Measurements from ENCODE around the gene SIN3A. TPM values are rescaled to one million over a fixed set of nuclear protein-coding genes. Genes with fewer than 3 reads are reported as not detected.
A peak's percentile ranks its signal among the peaks of the same experiment; 100 is the strongest.

SIN3A gene
- total RNA-seq, 1 experiment from 2014 or later: 107 TPM

- H3K9me3 ChIP-seq (ENCODE audit: control insufficient read depth, insufficient read depth, low read depth, low read length): no peaks in the 10 kb centered on the region
- ATAC-seq (peak; percentile 29; the same call in 1 of the 2 replicates), DNase-seq (ENCODE audit: low read depth, low spot score) (peak; percentile 36)
- H3K4me3 ChIP-seq (ENCODE audit: low read depth in 2 of 2, low read length in 2 of 2): peak overlapping the region; percentile 95 to 98
- H3K27me3 ChIP-seq (ENCODE audit: control insufficient read depth, insufficient read depth, low read length): no peaks in the 10 kb centered on the region
- intact Hi-C loops (cut with micrococcal nuclease; ENCODE audit: unreplicated experiment): loop anchor here (5.0 kb wide), 1 partner anchor 182 kb away; no protein-coding TSS in a partner anchor
- peak overlapping the region; percentile 91 for H3K27ac ChIP-seq (ENCODE audit: low read length)
- no TSS peak for BruUV-seq (replicated peaks)
- TF ChIP-seq SIN3A (IDR thresholded peaks at IDR 0.05; ENCODE audit: borderline replicate concordance, insufficient read depth, low read depth, low read length): peak; percentile 57; the same call in 1 of the 2 replicates
- peak; percentile 46; the same call in 1 of the 2 replicates for TF ChIP-seq POLR2AphosphoS5 (IDR thresholded peaks at IDR 0.05; ENCODE audit: low read depth, low read length)
- no peak for TF ChIP-seq CTCF (IDR thresholded peaks at IDR 0.05)
- no peak for TF ChIP-seq TCF7L2 (IDR thresholded peaks at IDR 0.05; ENCODE audit: low read depth, low read length)
- no peak for TF ChIP-seq REST (IDR thresholded peaks at IDR 0.05; ENCODE audit: insufficient read depth in 1 of 2, low read depth in 2 of 2, low read length in 1 of 2)
- in situ Hi-C loops (cut with HindIII; ENCODE audit: low pct_unique_long_range_greater_than_20kb, low sequenced_read_pairs): no loop called here
- peaks cover 3% of the 10 kb centered on the region; the same call in 1 of the 2 replicates for H3K36me3 ChIP-seq (ENCODE audit: control insufficient read depth, insufficient read depth, low read length)
- ChIA-PET CTCF (interaction anchor here (0.9 kb wide), 1 partner anchor 88 kb away, joined by 3 read pairs; no protein-coding TSS in a partner anchor), POLR2A (interaction anchor here (0.6 to 0.9 kb wide), 6 partner anchors 49 to 193 kb away, joined by 3 to 9 read pairs (median 6); partner anchors contain the start of gene MAN2C1)
- H3K4me1 ChIP-seq (ENCODE audit: control insufficient read depth, insufficient read depth, low read length): peaks cover 9% of the 10 kb centered on the region
Observed at GRCh38 chr15:75455424-75455981, 4.0 kb upstream of the SIN3A start.

GRCh38 chr15:75454471-75455378 lies 3.2 kb upstream of the SIN3A start:
- peak; percentile 2 for ATAC-seq
- Histone ChIP-seq H3K36me3 (ENCODE audit: control insufficient read depth, insufficient read depth, low read length) (peaks cover 3% of the 10 kb centered on the region; the same call in 1 of the 2 replicates), H3K4me3 (ENCODE audit: low read depth in 2 of 2, low read length in 2 of 2) (peak overlapping the region; percentile 95 to 98), H3K9me3 (ENCODE audit: control insufficient read depth, insufficient read depth, low read depth, low read length) (no peaks in the 10 kb centered on the region), H3K4me1 (ENCODE audit: control insufficient read depth, insufficient read depth, low read length) (peaks cover 10% of the 10 kb centered on the region), H3K27ac (ENCODE audit: low read length) (peak overlapping the region; percentile 91), H3K27me3 (ENCODE audit: control insufficient read depth, insufficient read depth, low read length) (no peaks in the 10 kb centered on the region)
- no peak for DNase-seq (ENCODE audit: low read depth, low spot score)
- TF ChIP-seq CTCF (IDR thresholded peaks at IDR 0.05) (no peak), TCF7L2 (IDR thresholded peaks at IDR 0.05; ENCODE audit: low read depth, low read length) (no peak), POLR2AphosphoS5 (IDR thresholded peaks at IDR 0.05; ENCODE audit: low read depth, low read length) (peak; percentile 25; the same call in 1 of the 2 replicates), SIN3A (IDR thresholded peaks at IDR 0.05; ENCODE audit: borderline replicate concordance, insufficient read depth, low read depth, low read length) (0 out of 2 replicates have a peak, but pooled peaks have one; percentile 77), REST (IDR thresholded peaks at IDR 0.05; ENCODE audit: insufficient read depth in 1 of 2, low read depth in 2 of 2, low read length in 1 of 2) (no peak)
- intact Hi-C loops (cut with micrococcal nuclease; ENCODE audit: unreplicated experiment) (loop anchor here (5.0 kb wide), 1 partner anchor 183 kb away; no protein-coding TSS in a partner anchor), in situ Hi-C loops (cut with HindIII; ENCODE audit: low pct_unique_long_range_greater_than_20kb, low sequenced_read_pairs) (no loop called here)
- ChIA-PET CTCF (interaction anchor here (0.6 to 0.9 kb wide), 2 partner anchors 78 to 87 kb away, joined by 3 to 5 read pairs; no protein-coding TSS in a partner anchor), POLR2A (interaction anchor here (0.5 to 1.6 kb wide), 7 partner anchors 13 to 580 kb away, joined by 3 to 13 read pairs (median 4); partner anchors contain the start of gene MAN2C1)
- no TSS peak for BruUV-seq (replicated peaks)

Measured in Panc1 (cell line).